ENCODE measurements around the gene NFIA.
"Not testable (repeated sequence)": the region's sequence is repeated elsewhere in the genome, so short reads cannot be mapped to it uniquely, and the experiment has no call there.

NFIA gene

DNA sequence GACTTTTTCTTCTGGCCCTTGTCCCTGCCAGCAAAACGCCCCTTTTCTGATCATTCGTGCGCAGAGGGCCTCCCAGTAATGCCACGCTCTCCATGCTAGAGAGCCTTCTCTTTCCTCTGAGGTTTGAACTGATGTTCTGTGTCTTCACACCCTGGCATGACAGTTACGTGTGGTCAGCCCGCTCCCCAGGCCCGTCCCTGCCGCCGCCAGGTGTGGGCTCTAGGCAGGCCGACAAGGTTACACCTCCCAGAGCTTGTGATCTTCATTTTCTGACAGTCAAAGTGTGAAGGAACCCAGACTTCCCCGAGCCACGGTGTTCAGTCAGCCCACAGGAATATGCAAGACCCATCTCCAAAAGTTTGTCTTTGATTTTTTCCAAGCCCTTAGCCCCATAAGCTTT is 377.0 kb downstream of the NFIA start:
- no peak for DNase-seq (ENCODE audit: extremely low read depth, low read depth)
- TF ChIP-seq, protein P1, sequence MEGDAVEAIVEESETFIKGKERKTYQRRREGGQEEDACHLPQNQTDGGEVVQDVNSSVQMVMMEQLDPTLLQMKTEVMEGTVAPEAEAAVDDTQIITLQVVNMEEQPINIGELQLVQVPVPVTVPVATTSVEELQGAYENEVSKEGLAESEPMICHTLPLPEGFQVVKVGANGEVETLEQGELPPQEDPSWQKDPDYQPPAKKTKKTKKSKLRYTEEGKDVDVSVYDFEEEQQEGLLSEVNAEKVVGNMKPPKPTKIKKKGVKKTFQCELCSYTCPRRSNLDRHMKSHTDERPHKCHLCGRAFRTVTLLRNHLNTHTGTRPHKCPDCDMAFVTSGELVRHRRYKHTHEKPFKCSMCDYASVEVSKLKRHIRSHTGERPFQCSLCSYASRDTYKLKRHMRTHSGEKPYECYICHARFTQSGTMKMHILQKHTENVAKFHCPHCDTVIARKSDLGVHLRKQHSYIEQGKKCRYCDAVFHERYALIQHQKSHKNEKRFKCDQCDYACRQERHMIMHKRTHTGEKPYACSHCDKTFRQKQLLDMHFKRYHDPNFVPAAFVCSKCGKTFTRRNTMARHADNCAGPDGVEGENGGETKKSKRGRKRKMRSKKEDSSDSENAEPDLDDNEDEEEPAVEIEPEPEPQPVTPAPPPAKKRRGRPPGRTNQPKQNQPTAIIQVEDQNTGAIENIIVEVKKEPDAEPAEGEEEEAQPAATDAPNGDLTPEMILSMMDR (IDR thresholded peaks at IDR 0.05; ENCODE audit: low read depth, low read length): no peak

DNA sequence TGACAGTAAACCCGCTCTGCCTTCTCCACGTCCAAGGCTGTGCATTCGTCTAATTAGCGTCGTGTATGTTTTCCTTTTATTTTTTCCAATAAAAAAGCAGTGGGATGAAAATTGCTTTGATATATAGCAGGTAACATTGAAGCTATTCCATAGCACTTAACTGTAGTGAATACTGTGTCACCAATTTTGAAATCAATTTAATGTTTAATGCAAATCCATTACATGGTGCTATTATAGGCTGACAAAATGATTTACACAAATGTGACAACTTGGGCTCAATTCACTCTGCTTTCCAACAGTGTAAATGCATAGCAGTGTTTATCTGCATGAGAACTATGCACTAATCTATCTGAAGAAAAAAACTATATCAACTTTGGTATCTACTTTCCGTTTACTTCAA is 377.8 kb downstream of the NFIA start:
- TF ChIP-seq, protein P1 (IDR thresholded peaks at IDR 0.05; ENCODE audit: low read depth, low read length): no peak
- no peak for DNase-seq (ENCODE audit: extremely low read depth, low read depth)

DNA sequence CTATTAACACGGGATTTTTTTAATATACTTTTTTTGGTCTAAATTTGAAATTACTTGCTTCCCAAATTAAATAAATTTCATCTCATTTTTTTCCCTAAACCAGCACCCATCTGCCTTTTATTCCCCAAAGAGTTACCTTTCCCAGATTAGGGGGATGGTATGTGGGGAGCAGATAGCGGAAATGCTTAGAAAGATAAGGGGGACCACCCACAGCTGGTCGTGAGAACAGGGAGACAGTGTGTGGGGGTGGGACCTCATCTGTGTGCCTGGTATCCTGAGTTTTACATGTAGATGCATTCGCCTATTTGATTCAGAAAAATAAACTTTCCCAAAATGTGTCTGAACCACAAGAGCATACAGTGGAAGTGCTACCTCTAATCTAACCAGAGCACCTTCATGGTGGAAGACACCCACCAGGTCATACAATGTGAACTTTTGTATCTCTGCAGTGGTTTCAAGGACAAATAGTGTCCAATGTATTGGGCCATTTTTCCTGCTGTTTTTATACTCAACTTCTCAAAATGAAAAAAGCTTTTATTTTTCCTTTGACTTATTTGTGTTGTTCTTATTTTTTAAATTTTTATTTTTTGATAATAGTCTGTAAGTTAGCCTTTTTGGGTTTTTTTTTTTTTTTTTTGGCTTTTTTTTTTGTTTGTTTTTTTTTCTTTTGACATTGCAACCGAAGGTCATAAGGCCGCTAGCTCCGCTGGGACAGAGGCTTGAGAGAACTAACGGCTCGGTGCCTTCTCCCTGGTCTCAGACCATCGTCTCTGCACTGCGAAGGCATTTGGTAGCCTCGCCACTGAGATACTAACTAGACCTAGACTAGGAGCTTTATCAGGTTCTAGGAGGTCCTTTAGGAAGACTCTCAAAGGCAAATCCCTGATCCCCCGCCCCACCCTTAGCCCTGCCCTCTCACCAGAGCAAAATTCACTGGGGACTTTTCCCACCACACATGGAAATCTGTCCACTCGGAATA is 379.3 kb downstream of the NFIA start:
- DNase-seq (ENCODE audit: extremely low read depth, low read depth): no peak

DNA sequence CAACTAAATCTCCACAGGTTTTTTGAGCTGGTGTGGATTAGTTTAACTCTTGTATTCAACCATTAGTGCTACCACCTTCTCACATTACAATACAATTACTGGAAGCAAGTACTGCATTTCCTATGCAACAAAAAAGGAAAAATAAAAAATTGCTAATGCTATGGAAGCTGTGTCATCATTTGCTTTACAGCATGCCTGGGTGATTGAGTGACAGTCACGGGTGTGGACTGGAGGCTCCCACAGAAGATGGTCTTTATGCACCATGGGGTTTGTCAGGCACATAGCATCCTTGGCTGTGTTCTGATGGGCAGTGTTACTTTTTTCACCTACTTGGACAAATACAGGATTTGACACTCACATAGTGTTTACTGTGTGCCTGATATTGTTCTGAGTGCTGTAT is 380.3 kb downstream of the NFIA start:
- TF ChIP-seq, protein P1 (IDR thresholded peaks at IDR 0.05; ENCODE audit: low read depth, low read length): no peak
- no peak for DNase-seq (ENCODE audit: extremely low read depth, low read depth)

More for the DNA sequence above, 379.3 kb downstream of the NFIA start:
- TF ChIP-seq, protein P1 (IDR thresholded peaks at IDR 0.05; ENCODE audit: low read depth, low read length): no peak

DNA sequence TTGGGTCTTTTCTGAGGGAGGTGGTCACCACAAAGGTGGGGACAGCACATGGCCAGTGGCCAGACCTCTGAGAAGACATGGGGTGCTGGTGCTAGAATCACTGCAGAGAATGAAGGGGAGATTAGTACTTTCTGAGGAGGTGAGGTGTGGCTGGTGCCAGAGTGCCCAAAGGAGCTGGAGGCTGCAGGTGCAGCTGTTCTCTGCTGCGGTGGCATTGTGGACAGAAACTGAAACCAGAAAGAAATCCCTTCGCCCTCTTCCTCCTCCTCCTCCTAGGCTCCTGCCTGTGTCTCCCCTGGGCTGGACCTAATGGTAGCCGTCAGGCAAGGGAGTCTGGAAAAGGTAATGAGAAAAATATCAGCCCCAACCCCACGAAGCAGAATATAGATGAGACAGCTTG is 380.9 kb downstream of the NFIA start:
- DNase-seq (ENCODE audit: extremely low read depth, low read depth): no peak
- TF ChIP-seq, protein P1 (IDR thresholded peaks at IDR 0.05; ENCODE audit: low read depth, low read length): no peak

DNA sequence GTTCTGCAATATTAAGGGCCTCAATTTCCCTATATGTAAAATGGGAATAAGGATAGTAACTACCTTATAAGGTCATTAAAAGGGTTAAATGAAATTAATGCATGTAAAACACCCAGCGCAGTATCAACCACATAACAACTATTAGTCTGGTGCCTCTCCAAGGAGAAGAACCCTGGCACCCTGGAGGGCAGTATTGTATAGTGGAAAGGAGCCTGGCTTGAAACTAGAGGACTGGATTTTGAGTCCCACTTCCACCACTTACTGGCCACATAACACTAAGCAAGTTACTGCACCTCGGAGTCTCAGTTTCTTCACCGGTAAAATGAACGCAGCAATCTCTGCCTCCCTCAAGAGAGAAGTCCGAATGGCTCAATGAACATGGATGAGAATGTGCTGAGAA is 385.5 kb downstream of the NFIA start:
- not testable (repeated sequence) for DNase-seq (ENCODE audit: extremely low read depth, low read depth)

DNA sequence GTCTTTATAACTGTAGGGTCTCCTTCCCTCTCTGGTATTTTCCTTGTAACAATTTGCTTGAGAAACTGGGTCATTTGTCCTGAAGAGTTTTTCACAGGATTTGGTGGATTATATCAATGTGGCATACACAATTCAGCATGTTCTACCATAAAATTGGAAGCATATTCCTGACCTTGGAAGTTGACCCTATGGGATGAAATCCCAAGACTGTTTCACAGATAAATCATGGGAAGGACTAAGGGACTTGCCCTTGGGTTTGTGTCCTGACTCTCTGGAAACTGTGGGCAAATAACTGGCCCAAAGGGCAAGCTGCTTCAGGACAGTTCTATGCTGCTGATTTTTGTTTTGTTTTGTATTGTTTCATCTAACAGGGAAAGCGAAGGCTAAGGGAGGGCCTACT is 387.0 kb downstream of the NFIA start:
- TF ChIP-seq, protein P1 (IDR thresholded peaks at IDR 0.05; ENCODE audit: low read depth, low read length): no peak
- DNase-seq (ENCODE audit: extremely low read depth, low read depth): no peak

Data from AG09319 (cell line).